GM12878 (cell line): ENCODE results near the gene GMDS. TPM values are rescaled to one million over a fixed set of nuclear protein-coding genes. Genes with fewer than 3 reads are reported as not detected.

Experiments
- ATAC-seq: fragments of 200-7000 bp; cut with Tn5 transposase; 3 replicates; pipeline ENCODE4 v1.9.1; 2020; ENCODE audit warnings: mild to moderate bottlenecking, moderate library complexity
- BruUV-seq: library from RNA; stranded (reverse); fragments of 400-500 nt; replicated peaks from 2 replicates; lab custom pipeline; 2021; lab: Mats Ljungman, UMichigan
- CTCF ChIA-PET: fragments of 300-600 bp; sonication (Branson Sonifier 250); formaldehyde crosslinking; extraction: SDS; loops from one replicate; lab custom pipeline; 2021; ENCODE audit warnings: inconsistent platforms; lab: Yijun Ruan, JAX
- POLR2A ChIA-PET: fragments of 350-600 bp; formaldehyde crosslinking; extraction: SDS; loops from one replicate; lab custom pipeline; 2021; ENCODE audit warnings: inconsistent platforms; lab: Charles Lee
- RAD21 ChIA-PET: fragments of 300-600 bp; sonication (Branson Sonifier 250); formaldehyde crosslinking; loops from one replicate; lab custom pipeline; 2023; ENCODE audit warnings: antibody characterized with exemption; ENCODE audit not compliant: unreplicated experiment; lab: Charles Lee
- SMC1A ChIA-PET: fragments of 300-600 bp; sonication (Branson Sonifier 250); formaldehyde crosslinking; loops from one replicate; lab custom pipeline; 2023; ENCODE audit not compliant: unreplicated experiment, uncharacterized antibody; lab: Charles Lee
- DNase-seq: peaks from one replicate; pipeline ENCODE4 v3.0.0-alpha.2; 2011; ENCODE audit warnings: low read depth, low spot score
- FAIRE-seq: peaks from 3 replicates; lab custom pipeline; 2011; peaks lifted over from hg19 to GRCh38; lab: Jason Lieb, UNC
- H2AFZ ChIP-seq: 2 replicates; pipeline ENCODE4 v1.6.0; 2011; ENCODE audit warnings: low read depth, low read length, control low read depth; ENCODE audit not compliant: control insufficient read depth
- H3K27ac ChIP-seq: 2 replicates; pipeline ENCODE4 v1.5.1; 2011; ENCODE audit warnings: control low read depth; ENCODE audit not compliant: control insufficient read depth, insufficient read depth
- H3K27me3 ChIP-seq, 2 experiments: replicated peaks in 1 of 2; 2 replicates each; pipeline versions ENCODE4 v1.6.0 to v1.6.1; 2011; ENCODE audit warnings: low read length in 1 of 2; ENCODE audit not compliant: control insufficient read depth in 2 of 2, insufficient read depth in 2 of 2
- H3K36me3 ChIP-seq, 2 experiments: 2 replicates each; pipeline ENCODE4 v1.5.1; 2011; ENCODE audit warnings: low read length in 1 of 2; ENCODE audit not compliant: control insufficient read depth in 2 of 2, insufficient read depth in 2 of 2
- H3K4me1 ChIP-seq: 2 replicates; pipeline ENCODE4 v1.6.1; 2011; ENCODE audit warnings: mild to moderate bottlenecking, low read length, moderate library complexity, mixed read lengths; ENCODE audit not compliant: control insufficient read depth, insufficient read depth
- H3K4me2 ChIP-seq: 2 replicates; pipeline ENCODE4 v1.6.0; 2011; ENCODE audit warnings: control low read depth; ENCODE audit not compliant: control insufficient read depth, insufficient read depth
- H3K4me3 ChIP-seq: fragments of 200-600 bp; sonication (generic); 2 replicates; pipeline ENCODE4 v1.5.1; 2016
- H3K79me2 ChIP-seq: 2 replicates; pipeline ENCODE4 v1.6.0; 2011; ENCODE audit warnings: low read length; ENCODE audit not compliant: control insufficient read depth, insufficient read depth
- H3K9ac ChIP-seq: 2 replicates; pipeline ENCODE4 v1.8.0; 2011; ENCODE audit warnings: low read length, control low read depth, mixed read lengths; ENCODE audit not compliant: control insufficient read depth, insufficient read depth
- H3K9me3 ChIP-seq: replicated peaks from 3 replicates; pipeline ENCODE4 v1.5.1; 2011; ENCODE audit warnings: mild to moderate bottlenecking, low read length; ENCODE audit not compliant: control insufficient read depth, insufficient read depth
- H4K20me1 ChIP-seq: 2 replicates; pipeline ENCODE4 v1.6.0; 2011; ENCODE audit not compliant: control insufficient read depth, insufficient read depth
- CHD4 ChIP-seq: fragments of 200-600 bp; sonication (generic); IDR thresholded peaks from 2 replicates; pipeline ENCODE4 v1.6.1; 2016; ENCODE audit warnings: mild to moderate bottlenecking
- HCFC1 ChIP-seq: fragments of 150-350 bp; IDR thresholded peaks from 2 replicates; pipeline ENCODE4 v1.6.1; 2014; ENCODE audit warnings: low read length
- POLR2AphosphoS2 ChIP-seq: IDR thresholded peaks from 2 replicates; pipeline ENCODE4 v1.6.1; 2011; ENCODE audit warnings: low read depth, mild to moderate bottlenecking, low read length, improper control_type of control experiment, moderate library complexity
- RAD51 ChIP-seq: fragments of 450-650 bp; IDR thresholded peaks from 2 replicates; pipeline ENCODE4 v1.6.1; 2016; ENCODE audit warnings: moderate library complexity, mild to moderate bottlenecking, inconsistent platforms
- SMARCA5 ChIP-seq: fragments of 450-650 bp; IDR thresholded peaks from 2 replicates; pipeline ENCODE4 v1.6.1; 2017; ENCODE audit warnings: mild to moderate bottlenecking
- SRF ChIP-seq, 2 experiments: IDR thresholded peaks; 2 replicates each; pipeline ENCODE4 v1.6.1; 2011; ENCODE audit warnings: low read depth in 2 of 2, low read length in 2 of 2, mild to moderate bottlenecking in 1 of 2, moderate library complexity in 1 of 2
- STAT3 ChIP-seq: IDR thresholded peaks from 2 replicates; pipeline ENCODE4 v1.6.1; 2011; ENCODE audit warnings: low read depth, low read length, improper control_type of control experiment
- TCF3 ChIP-seq: IDR thresholded peaks from 2 replicates; pipeline ENCODE4 v1.6.1; 2012; ENCODE audit warnings: low read depth, mild to moderate bottlenecking, low read length, borderline replicate concordance; ENCODE audit not compliant: insufficient read depth
- WRNIP1 ChIP-seq: IDR thresholded peaks from 2 replicates; pipeline ENCODE4 v1.6.1; 2011; ENCODE audit warnings: low read depth, low read length, improper control_type of control experiment, borderline replicate concordance
- ZNF384 ChIP-seq: IDR thresholded peaks from 2 replicates; pipeline ENCODE4 v1.6.1; 2012; ENCODE audit warnings: low read depth, mild to moderate bottlenecking, low read length, improper control_type of control experiment, borderline replicate concordance
- WGBS: methylation state at CpG from one replicate; pipeline ENCODE4 v1.1.6; 2016; ENCODE audit warnings: low lambda C conversion rate; ENCODE audit not compliant: insufficient replicate concordance, insufficient coverage; ENCODE audit errors: missing lambda C conversion rate; 5-methylcytosine and 5-hydroxymethylcytosine counted together
- in situ Hi-C: fragments of 300-500 bp; cut with MboI; formaldehyde crosslinking; loops from 9 replicates; pipeline ENCODE4 v1.14.3; 2018; ENCODE audit warnings: mixed read lengths
- intact Hi-C: fragments of 100-400 bp; cut with micrococcal nuclease; formaldehyde crosslinking; loops from one replicate; pipeline ENCODE4 v1.14.2; 2022; ENCODE audit not compliant: unreplicated experiment
- polyA plus RNA-seq, 11 experiments: library from polyadenylated mRNA; depleted of rRNA in 4 of 11; unstranded in 6 of 11; stranded (reverse) in 5 of 11; fragments of >200 nt; fragmentation: Nextera tagmentation in 4 of 11; fragmentation: Illumina TruSeq in 1 of 11; extraction: Ambion mirVana in 4 of 11; extraction: Trizol in 1 of 11; gene quantifications; 1 replicate in 1 of 11; 2 replicates in 10 of 11; pipeline versions ENCODE4 v1.2.1 to v1.2.3, GENCODE V29; 2011 to 2016; ENCODE audit warnings: inconsistent platforms in 2 of 11, missing spikeins in 2 of 11, low read depth in 1 of 11
- total RNA-seq, 4 experiments: library from RNA; depleted of rRNA in 3 of 4; stranded (reverse); fragments of >200 nt in 3 of 4; fragmentation: Illumina TruSeq in 1 of 4; extraction: Trizol in 1 of 4; gene quantifications; 2 replicates each; pipeline versions ENCODE4 v1.2.1 to v1.2.3, GENCODE V29; 2013 to 2021
- TF ChIP-seq, protein P1 (sequence below): fragments of 450-650 bp; IDR thresholded peaks from 2 replicates; pipeline ENCODE4 v1.6.1; 2017; ENCODE audit warnings: mild to moderate bottlenecking, moderate library complexity
- TF ChIP-seq, protein P2 (sequence below): fragments of 450-650 bp; formaldehyde crosslinking; IDR thresholded peaks from 2 replicates; pipeline ENCODE4 v1.5.0; 2022; ENCODE audit warnings: mild to moderate bottlenecking, missing genetic modification characterization
- TF ChIP-seq, protein P3 (sequence below): fragments of 450-650 bp; IDR thresholded peaks from 2 replicates; pipeline ENCODE4 v1.6.1; 2017; ENCODE audit warnings: mild to moderate bottlenecking, low read depth, inconsistent platforms; ENCODE audit not compliant: poor library complexity, severe bottlenecking

Gene GMDS
- total and polyA plus RNA-seq, 10 of the 15 experiments (the other 5 are each of a cell fraction or from before 2014, with no cell fraction given), result 0.61 to 53.8 (median 29.3) TPM

DNA sequence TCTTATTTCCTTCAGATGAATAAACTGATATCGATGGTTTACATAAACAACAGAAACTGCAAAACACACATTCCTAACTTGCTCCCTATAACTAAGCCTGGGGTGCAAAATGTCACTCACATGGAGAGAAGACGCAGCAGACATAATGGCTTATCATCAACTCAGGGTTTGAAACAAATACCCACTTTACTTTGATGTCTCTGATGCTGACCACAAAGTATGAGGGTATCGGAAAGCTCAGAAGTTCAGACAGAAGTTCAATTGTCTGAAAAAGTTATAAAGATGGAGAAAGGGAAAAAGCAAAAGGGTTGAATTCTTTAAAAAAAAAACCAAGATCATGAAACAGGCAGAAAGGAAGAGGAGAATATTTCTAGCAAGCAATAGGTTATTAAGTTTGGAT, 533.0 kb downstream of the GMDS start:
- no peak overlapping the region for H3K4me2 ChIP-seq
- TF ChIP-seq TCF3, result no peak
- TF ChIP-seq WRNIP1, result no peak
- TF ChIP-seq CHD4, result no peak
- no peak for TF ChIP-seq SRF (IDR thresholded peaks at IDR 0.05; ENCODE audit: low read depth in 2 of 2, low read length in 2 of 2)
- no peak for TF ChIP-seq RAD51
- no peak for TF ChIP-seq POLR2AphosphoS2
- TF ChIP-seq, protein P1, sequence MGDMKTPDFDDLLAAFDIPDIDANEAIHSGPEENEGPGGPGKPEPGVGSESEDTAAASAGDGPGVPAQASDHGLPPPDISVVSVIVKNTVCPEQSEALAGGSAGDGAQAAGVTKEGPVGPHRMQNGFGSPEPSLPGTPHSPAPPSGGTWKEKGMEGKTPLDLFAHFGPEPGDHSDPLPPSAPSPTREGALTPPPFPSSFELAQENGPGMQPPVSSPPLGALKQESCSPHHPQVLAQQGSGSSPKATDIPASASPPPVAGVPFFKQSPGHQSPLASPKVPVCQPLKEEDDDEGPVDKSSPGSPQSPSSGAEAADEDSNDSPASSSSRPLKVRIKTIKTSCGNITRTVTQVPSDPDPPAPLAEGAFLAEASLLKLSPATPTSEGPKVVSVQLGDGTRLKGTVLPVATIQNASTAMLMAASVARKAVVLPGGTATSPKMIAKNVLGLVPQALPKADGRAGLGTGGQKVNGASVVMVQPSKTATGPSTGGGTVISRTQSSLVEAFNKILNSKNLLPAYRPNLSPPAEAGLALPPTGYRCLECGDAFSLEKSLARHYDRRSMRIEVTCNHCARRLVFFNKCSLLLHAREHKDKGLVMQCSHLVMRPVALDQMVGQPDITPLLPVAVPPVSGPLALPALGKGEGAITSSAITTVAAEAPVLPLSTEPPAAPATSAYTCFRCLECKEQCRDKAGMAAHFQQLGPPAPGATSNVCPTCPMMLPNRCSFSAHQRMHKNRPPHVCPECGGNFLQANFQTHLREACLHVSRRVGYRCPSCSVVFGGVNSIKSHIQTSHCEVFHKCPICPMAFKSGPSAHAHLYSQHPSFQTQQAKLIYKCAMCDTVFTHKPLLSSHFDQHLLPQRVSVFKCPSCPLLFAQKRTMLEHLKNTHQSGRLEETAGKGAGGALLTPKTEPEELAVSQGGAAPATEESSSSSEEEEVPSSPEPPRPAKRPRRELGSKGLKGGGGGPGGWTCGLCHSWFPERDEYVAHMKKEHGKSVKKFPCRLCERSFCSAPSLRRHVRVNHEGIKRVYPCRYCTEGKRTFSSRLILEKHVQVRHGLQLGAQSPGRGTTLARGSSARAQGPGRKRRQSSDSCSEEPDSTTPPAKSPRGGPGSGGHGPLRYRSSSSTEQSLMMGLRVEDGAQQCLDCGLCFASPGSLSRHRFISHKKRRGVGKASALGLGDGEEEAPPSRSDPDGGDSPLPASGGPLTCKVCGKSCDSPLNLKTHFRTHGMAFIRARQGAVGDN, result no peak
- TF ChIP-seq, protein P2, sequence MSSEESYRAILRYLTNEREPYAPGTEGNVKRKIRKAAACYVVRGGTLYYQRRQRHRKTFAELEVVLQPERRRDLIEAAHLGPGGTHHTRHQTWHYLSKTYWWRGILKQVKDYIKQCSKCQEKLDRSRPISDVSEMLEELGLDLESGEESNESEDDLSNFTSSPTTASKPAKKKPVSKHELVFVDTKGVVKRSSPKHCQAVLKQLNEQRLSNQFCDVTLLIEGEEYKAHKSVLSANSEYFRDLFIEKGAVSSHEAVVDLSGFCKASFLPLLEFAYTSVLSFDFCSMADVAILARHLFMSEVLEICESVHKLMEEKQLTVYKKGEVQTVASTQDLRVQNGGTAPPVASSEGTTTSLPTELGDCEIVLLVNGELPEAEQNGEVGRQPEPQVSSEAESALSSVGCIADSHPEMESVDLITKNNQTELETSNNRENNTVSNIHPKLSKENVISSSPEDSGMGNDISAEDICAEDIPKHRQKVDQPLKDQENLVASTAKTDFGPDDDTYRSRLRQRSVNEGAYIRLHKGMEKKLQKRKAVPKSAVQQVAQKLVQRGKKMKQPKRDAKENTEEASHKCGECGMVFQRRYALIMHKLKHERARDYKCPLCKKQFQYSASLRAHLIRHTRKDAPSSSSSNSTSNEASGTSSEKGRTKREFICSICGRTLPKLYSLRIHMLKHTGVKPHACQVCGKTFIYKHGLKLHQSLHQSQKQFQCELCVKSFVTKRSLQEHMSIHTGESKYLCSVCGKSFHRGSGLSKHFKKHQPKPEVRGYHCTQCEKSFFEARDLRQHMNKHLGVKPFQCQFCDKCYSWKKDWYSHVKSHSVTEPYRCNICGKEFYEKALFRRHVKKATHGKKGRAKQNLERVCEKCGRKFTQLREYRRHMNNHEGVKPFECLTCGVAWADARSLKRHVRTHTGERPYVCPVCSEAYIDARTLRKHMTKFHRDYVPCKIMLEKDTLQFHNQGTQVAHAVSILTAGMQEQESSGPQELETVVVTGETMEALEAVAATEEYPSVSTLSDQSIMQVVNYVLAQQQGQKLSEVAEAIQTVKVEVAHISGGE (CRISPR knock-in tag), result no peak
- TF ChIP-seq, protein P3, sequence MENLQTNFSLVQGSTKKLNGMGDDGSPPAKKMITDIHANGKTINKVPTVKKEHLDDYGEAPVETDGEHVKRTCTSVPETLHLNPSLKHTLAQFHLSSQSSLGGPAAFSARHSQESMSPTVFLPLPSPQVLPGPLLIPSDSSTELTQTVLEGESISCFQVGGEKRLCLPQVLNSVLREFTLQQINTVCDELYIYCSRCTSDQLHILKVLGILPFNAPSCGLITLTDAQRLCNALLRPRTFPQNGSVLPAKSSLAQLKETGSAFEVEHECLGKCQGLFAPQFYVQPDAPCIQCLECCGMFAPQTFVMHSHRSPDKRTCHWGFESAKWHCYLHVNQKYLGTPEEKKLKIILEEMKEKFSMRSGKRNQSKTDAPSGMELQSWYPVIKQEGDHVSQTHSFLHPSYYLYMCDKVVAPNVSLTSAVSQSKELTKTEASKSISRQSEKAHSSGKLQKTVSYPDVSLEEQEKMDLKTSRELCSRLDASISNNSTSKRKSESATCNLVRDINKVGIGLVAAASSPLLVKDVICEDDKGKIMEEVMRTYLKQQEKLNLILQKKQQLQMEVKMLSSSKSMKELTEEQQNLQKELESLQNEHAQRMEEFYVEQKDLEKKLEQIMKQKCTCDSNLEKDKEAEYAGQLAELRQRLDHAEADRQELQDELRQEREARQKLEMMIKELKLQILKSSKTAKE, result no peak
- TF ChIP-seq SMARCA5, result no peak
- TF ChIP-seq HCFC1, result no peak
- TF ChIP-seq ZNF384, result no peak
- no peak for TF ChIP-seq STAT3
- TF ChIP-seq, all 136 proteins: peak for 0
- FAIRE-seq, result no peak
- H3K4me1 ChIP-seq, result no peaks in the 10 kb centered on the region; the same call in 1 of the 2 replicates
- no peak for DNase-seq
- H3K36me3 ChIP-seq, result peaks cover 0 to 3% of the 10 kb centered on the region in 2 experiments; a peak in 2 of 4 replicates
- no peak overlapping the region for H3K9ac ChIP-seq
- ChIA-PET RAD21 (no interaction called here), POLR2A (no interaction called here), CTCF (no interaction called here), SMC1A (interaction anchor here (1.0 kb wide), 1 partner anchor 392 kb away, joined by 3 read pairs; no protein-coding TSS in a partner anchor)
- H4K20me1 ChIP-seq, result no peaks in the 10 kb centered on the region
- H3K4me3 ChIP-seq, result no peak overlapping the region
- intact Hi-C loops, result no loop called here
- no peaks in the 10 kb centered on the region for H3K27me3 ChIP-seq
- ATAC-seq, result no peak
- in situ Hi-C loops, result no loop called here
- H3K79me2 ChIP-seq, result no peaks in the 10 kb centered on the region
- H2AFZ ChIP-seq, result no peak overlapping the region
- H3K9me3 ChIP-seq, result no peaks in the 10 kb centered on the region
- no TSS peak for BruUV-seq
- H3K27ac ChIP-seq, result no peak overlapping the region
- WGBS, result 100% methylated on average over 3 of the region's 3 CpGs
